ENCODE results near the gene PILRA. TPM values are rescaled to one million over a fixed set of nuclear protein-coding genes. Genes with fewer than 3 reads are reported as not detected.

PILRA gene
- total and polyA plus RNA-seq, 2 of the 13 experiments (the other 11 are each of a cell fraction or from before 2014, with no cell fraction given), result 0.13 to 1.3 TPM

- TF ChIP-seq ZHX1 (CRISPR knock-in tag; IDR thresholded peaks at IDR 0.05; ENCODE audit: low read depth), result peak; percentile 95
- peak; percentile 81; the same call in 1 of the 2 replicates for TF ChIP-seq CENPT (CRISPR knock-in tag; IDR thresholded peaks at IDR 0.05; ENCODE audit: low read depth)
- no peak for TF ChIP-seq ZNF841 (CRISPR knock-in tag; IDR thresholded peaks at IDR 0.05; ENCODE audit: borderline replicate concordance)
- TF ChIP-seq POLR2A (IDR thresholded peaks at IDR 0.05; ENCODE audit: insufficient read depth in 1 of 2, low read depth in 2 of 2, low read length in 2 of 2), result peak in 1 of 2 experiments; percentile 98; a peak in 2 of 4 replicates
- no peak; the same call in 1 of the 2 replicates for TF ChIP-seq ZBTB8A (CRISPR knock-in tag; IDR thresholded peaks at IDR 0.05; ENCODE audit: borderline replicate concordance, low read depth)
- TF ChIP-seq ZBED4 (CRISPR knock-in tag; IDR thresholded peaks at IDR 0.05; ENCODE audit: borderline replicate concordance), result peak; percentile 41
- TF ChIP-seq ZSCAN31 (CRISPR knock-in tag; IDR thresholded peaks at IDR 0.05; ENCODE audit: low read depth), result peak; percentile 66
- no peak; the same call in 1 of the 2 replicates for TF ChIP-seq ZNF775 (CRISPR knock-in tag; IDR thresholded peaks at IDR 0.05; ENCODE audit: borderline replicate concordance)
- TF ChIP-seq ZSCAN21 (CRISPR knock-in tag; IDR thresholded peaks at IDR 0.05; ENCODE audit: borderline replicate concordance), result no peak; the same call in 1 of the 2 replicates
- TF ChIP-seq MYPOP (CRISPR knock-in tag; IDR thresholded peaks at IDR 0.05), result 0 out of 2 replicates have a peak, but pooled peaks have one; percentile 8
- peak; percentile 69; the same call in 1 of the 2 replicates for TF ChIP-seq YEATS2 (CRISPR knock-in tag; IDR thresholded peaks at IDR 0.05; ENCODE audit: borderline replicate concordance)
- TF ChIP-seq TRAFD1 (CRISPR knock-in tag; IDR thresholded peaks at IDR 0.05; ENCODE audit: borderline replicate concordance), result no peak; the same call in 1 of the 2 replicates
- TF ChIP-seq TAF15 (IDR thresholded peaks at IDR 0.05; ENCODE audit: low read depth, low read length, poor library complexity, severe bottlenecking), result peak; percentile 95
- no peak; the same call in 1 of the 2 replicates for TF ChIP-seq ARHGAP35 (CRISPR knock-in tag; IDR thresholded peaks at IDR 0.05; ENCODE audit: borderline replicate concordance)
These were observed 55.1 kb downstream of the PILRA start, which contains the start of gene ZCWPW1 (continued) for GRCh38 chr7:100428199-100428966.

Data from HepG2 (cell line).